ENCODE data around the gene PEX14.

Gene PEX14

DNA sequence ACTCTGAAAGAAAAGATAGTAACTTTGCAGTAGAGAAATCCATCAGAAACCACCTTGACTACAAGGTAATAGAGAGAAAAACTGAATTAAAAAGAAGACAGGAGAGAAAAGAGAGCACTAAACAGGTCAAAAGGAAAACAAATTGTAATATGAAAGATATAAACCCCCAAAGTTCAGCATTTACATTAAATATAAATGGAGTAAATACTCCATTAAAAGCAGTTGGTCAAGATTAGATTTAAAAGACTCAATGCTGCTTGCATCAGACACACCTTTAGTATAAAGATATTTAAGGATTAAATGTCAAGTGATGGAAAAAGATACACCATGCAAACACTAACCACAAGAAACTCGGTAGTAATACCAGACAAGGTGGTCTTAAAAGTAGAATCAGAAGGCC lies 110.5 kb downstream of the PEX14 start:
- H3K4me3 ChIP-seq (ENCODE audit: low read depth, low read length), result no peak overlapping the region
- DNase-seq (ENCODE audit: low read depth), result no peak
- in situ Hi-C loops (cut with HindIII; ENCODE audit: low sequenced_read_pairs), result no loop called here
- TF ChIP-seq, protein P1, sequence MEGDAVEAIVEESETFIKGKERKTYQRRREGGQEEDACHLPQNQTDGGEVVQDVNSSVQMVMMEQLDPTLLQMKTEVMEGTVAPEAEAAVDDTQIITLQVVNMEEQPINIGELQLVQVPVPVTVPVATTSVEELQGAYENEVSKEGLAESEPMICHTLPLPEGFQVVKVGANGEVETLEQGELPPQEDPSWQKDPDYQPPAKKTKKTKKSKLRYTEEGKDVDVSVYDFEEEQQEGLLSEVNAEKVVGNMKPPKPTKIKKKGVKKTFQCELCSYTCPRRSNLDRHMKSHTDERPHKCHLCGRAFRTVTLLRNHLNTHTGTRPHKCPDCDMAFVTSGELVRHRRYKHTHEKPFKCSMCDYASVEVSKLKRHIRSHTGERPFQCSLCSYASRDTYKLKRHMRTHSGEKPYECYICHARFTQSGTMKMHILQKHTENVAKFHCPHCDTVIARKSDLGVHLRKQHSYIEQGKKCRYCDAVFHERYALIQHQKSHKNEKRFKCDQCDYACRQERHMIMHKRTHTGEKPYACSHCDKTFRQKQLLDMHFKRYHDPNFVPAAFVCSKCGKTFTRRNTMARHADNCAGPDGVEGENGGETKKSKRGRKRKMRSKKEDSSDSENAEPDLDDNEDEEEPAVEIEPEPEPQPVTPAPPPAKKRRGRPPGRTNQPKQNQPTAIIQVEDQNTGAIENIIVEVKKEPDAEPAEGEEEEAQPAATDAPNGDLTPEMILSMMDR (IDR thresholded peaks at IDR 0.05; ENCODE audit: low read depth, low read length, missing control alignments), result no peak

DNA sequence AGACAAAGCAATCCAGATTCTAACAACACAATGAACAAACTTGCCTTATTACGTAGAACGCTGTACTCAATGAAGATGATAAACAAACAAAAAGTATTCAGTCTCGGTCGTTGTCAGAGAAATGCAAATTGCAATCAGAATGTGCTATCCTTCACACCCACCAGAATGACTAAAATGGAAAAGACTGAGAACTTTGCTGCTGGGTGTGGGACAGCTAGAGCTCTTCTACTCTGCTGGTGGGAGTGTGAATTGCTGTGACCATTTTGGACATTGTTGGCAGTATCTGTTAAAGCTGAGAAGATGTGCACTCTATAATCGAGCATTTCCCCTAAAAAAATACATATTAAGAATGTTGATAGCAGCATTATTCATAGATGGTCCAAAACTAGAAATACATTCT lies 111.4 kb downstream of the PEX14 start:
- no peak for DNase-seq (ENCODE audit: low read depth)
- H3K4me3 ChIP-seq (ENCODE audit: low read depth, low read length), result no peak overlapping the region
- in situ Hi-C loops (cut with HindIII; ENCODE audit: low sequenced_read_pairs), result no loop called here
- TF ChIP-seq, protein P1 (IDR thresholded peaks at IDR 0.05; ENCODE audit: low read depth, low read length, missing control alignments), result peak; percentile 6

DNA sequence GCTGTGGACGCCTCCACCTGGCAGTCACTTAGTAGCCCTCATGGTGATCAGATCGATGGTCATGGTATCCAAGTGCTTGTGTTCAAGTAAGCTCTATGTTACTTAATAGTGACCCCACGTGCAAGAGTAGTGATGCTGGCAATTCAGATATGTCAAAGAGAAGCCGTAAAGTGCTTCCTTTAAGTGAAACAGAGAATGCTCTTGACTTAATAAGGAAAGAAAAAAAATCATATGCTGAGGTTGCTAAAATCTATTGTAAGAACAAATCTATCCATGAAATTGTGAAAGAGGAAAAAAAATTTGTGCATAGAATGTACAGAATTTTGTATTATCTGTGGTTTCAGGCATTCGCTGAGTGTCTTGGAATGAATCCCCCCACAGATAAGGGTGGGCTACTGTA lies 113.9 kb downstream of the PEX14 start:
- in situ Hi-C loops (cut with HindIII; ENCODE audit: low sequenced_read_pairs), result no loop called here
- no peak for DNase-seq (ENCODE audit: low read depth)
- TF ChIP-seq, protein P1 (IDR thresholded peaks at IDR 0.05; ENCODE audit: low read depth, low read length, missing control alignments), result no peak
- no peak overlapping the region for H3K4me3 ChIP-seq (ENCODE audit: low read depth, low read length)

DNA sequence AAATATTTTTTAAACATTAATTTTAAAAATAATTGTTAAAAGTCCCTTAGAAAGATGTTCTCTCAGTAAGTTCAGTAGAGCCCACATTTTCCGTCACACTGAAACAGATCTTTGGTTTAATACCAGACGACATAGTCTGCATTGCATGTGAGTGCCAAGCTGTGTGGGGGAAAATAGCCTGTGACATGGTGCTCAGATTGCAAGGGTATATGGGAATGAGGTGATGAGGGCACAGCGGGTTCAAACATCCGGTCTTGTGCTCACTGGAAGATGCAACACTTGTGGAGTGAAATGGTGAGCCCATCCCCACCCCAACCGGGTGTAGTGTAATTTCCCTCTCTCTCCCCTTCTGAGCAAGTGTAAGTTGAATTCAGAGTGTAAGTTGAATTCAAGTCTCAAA lies 114.3 kb downstream of the PEX14 start:
- no peak for DNase-seq (ENCODE audit: low read depth)
- TF ChIP-seq, protein P1 (IDR thresholded peaks at IDR 0.05; ENCODE audit: low read depth, low read length, missing control alignments), result no peak
- H3K4me3 ChIP-seq (ENCODE audit: low read depth, low read length), result no peak overlapping the region
- in situ Hi-C loops (cut with HindIII; ENCODE audit: low sequenced_read_pairs), result no loop called here

DNA sequence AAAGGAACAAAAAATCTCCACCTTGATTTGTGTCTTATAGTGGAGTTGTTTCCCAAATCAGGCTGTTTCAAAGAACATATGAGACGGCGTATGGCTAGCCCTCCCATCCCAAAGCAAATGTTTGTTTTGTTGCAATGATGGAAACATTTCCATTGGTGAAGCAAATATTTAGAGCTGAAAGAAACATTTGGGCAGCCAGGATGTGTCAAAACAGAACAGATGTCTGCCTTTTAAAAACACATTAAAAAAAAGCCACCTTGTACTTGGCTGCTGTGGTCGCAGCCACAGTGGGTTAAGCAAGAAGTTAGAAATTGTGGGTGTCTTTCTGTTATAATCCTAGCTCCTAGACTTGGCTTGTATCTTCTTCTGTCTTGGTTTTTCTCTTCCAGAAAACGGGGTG lies 116.3 kb downstream of the PEX14 start:
- no peak for DNase-seq (ENCODE audit: low read depth)
- in situ Hi-C loops (cut with HindIII; ENCODE audit: low sequenced_read_pairs), result no loop called here
- TF ChIP-seq, protein P1 (IDR thresholded peaks at IDR 0.05; ENCODE audit: low read depth, low read length, missing control alignments), result no peak
- H3K4me3 ChIP-seq (ENCODE audit: low read depth, low read length), result no peak overlapping the region

DNA sequence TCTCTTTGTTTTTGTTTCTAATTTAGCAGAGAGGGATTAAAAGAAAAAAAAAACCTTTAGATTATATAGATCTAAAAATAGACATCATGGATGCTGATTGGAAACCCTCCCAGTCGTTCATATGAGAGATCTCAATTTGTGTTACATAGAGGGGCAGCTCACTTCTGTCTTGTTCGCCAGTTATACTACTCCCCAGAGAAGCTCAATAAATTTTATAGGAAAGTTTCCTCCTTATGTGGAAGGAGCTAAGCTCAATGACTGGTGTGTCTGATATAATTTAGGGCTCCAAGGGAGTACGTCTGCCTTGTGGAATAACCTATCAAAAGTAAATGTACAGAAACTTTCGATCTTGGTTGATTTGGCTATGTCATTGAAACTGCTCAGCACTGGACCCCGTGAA lies 117.6 kb downstream of the PEX14 start:
- H3K4me3 ChIP-seq (ENCODE audit: low read depth, low read length), result no peak overlapping the region
- TF ChIP-seq, protein P1 (IDR thresholded peaks at IDR 0.05; ENCODE audit: low read depth, low read length, missing control alignments), result no peak
- in situ Hi-C loops (cut with HindIII; ENCODE audit: low sequenced_read_pairs), result no loop called here
- DNase-seq (ENCODE audit: low read depth), result no peak

DNA sequence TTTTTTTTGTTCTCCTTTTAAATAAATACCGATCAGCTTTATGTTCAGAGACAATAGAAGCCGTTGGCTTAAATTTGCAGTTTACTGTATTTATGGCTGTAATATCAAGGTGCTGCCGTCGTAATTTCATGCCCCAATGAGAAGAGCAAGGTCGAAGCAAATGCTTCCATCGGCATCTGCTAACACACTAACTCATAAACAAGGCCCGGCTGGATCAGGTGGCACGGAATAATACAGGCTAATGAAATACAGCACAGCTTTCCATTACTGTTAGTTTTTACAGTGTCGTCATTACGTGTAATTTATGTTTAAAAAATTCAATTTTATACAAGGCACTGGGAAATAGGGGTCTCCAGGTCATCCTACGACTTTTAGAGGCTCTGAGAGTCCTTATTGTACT lies 119.0 kb downstream of the PEX14 start:
- in situ Hi-C loops (cut with HindIII; ENCODE audit: low sequenced_read_pairs), result no loop called here
- TF ChIP-seq, protein P1 (IDR thresholded peaks at IDR 0.05; ENCODE audit: low read depth, low read length, missing control alignments), result no peak
- H3K4me3 ChIP-seq (ENCODE audit: low read depth, low read length), result no peak overlapping the region
- DNase-seq (ENCODE audit: low read depth), result no peak
